ENCODE measurements around the gene IPCEF1. TPM values are rescaled to one million over a fixed set of nuclear protein-coding genes. Genes with fewer than 3 reads are reported as not detected.

Gene IPCEF1
- total and polyA plus RNA-seq, 2 of the 8 experiments (the other 6 are each of a cell fraction or from before 2014, with no cell fraction given), result 0.41 to 0.78 TPM

DNA sequence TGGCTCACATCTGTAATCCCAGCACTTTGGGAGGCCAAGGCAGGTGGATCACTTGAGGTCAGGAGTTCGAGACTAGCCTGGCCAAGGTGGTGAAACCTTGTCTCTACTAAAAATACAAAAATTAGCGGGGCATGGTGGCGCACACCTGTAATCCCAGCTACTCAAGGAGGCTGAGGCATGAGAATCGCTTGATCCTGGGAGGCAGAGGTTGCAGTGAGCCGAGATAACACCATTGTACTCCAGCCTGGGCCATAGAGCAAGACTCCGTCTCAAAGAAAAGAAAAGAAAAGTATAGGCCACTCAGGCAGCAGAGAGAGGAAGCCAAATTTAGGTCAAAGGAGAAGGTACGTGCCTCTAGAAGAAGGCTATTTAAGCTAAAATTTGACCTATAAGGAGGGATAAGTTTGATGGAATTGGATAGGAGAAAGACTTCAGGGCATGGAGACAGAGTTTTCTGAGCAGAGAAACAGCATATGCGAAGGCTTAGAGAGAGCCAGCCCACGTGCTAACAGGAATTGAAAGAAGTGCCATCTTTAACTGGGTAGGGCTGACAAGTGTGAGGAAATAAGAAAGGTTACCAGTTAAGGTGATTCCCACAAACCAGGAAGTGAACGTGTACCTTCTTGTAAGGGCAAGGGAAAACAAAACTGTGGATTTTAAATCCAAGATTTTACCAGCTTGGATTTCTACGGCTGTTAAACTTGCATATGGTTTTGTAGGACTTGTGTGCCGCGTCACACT is 113.8 kb downstream of the IPCEF1 start:
- Histone ChIP-seq H3K4me3 (ENCODE audit: extremely low read depth in 1 of 4, insufficient read depth in 2 of 4, low read depth in 3 of 4, low read length in 4 of 4) (no peak overlapping the region), H2BK12ac (ENCODE audit: low read depth, low read length) (no peak overlapping the region), H3K23me2 (ENCODE audit: low read depth, low read length) (no peaks in the 10 kb centered on the region; the same call in 1 of the 2 replicates), H2BK5ac (ENCODE audit: low read depth, low read length) (no peak overlapping the region), H2AK5ac (ENCODE audit: low read depth, low read length) (no peak overlapping the region), H2BK20ac (ENCODE audit: low read length) (no peak overlapping the region), H4K20me1 (replicated peaks in 1 of 2; ENCODE audit: control insufficient read depth in 1 of 2, insufficient read depth in 2 of 2, low read length in 2 of 2) (no peaks in the 10 kb centered on the region), H2BK15ac (ENCODE audit: low read length) (no peak overlapping the region), H3K4me1 (replicated peaks in 1 of 4; ENCODE audit: control insufficient read depth in 3 of 4, insufficient read depth in 4 of 4, low read length in 3 of 4) (peaks cover 1 to 17% (median 12%) of the 10 kb centered on the region in 4 experiments; a peak in 5 of 7 replicates), H2BK120ac (replicated peaks; ENCODE audit: low read depth, low read length) (no peak overlapping the region), H3K56ac (replicated peaks; ENCODE audit: insufficient read length, low read depth, low read length) (no peak overlapping the region), H4K8ac (ENCODE audit: extremely low read depth, insufficient read depth, low read length) (no peak overlapping the region), H3K79me2 (ENCODE audit: control insufficient read depth in 1 of 2, insufficient read depth in 2 of 2, low read length in 2 of 2) (no peaks in the 10 kb centered on the region), H4K5ac (ENCODE audit: insufficient read length, low read depth, low read length) (no peak overlapping the region), H3K4me2 (ENCODE audit: insufficient read depth in 1 of 2, low read depth in 2 of 2, low read length in 2 of 2) (no peak overlapping the region), H2AFZ (ENCODE audit: low read length) (no peak overlapping the region), H3K4ac (replicated peaks; ENCODE audit: insufficient read length, low read depth, low read length) (no peak overlapping the region), H3K27ac (ENCODE audit: low read depth, low read length) (no peak overlapping the region), H3K18ac (ENCODE audit: extremely low read depth, low read length) (no peak overlapping the region), H3K14ac (ENCODE audit: insufficient read length) (no peak overlapping the region), H4K91ac (replicated peaks; ENCODE audit: insufficient read length, low read length) (no peak overlapping the region), H3K23ac (ENCODE audit: insufficient read length) (no peak overlapping the region), H3K9me3 (ENCODE audit: insufficient read depth in 2 of 2, low read depth in 1 of 2, low read length in 1 of 2) (no peaks in the 10 kb centered on the region), H3K36me3 (ENCODE audit: control insufficient read depth in 2 of 4, insufficient read depth in 4 of 4, low read length in 3 of 4) (no peaks in the 10 kb centered on the region), H3K9ac (replicated peaks in 1 of 4; ENCODE audit: extremely low read depth in 1 of 4, low read depth in 3 of 4, low read length in 3 of 4) (no peak overlapping the region), H3K79me1 (ENCODE audit: low read depth, low read length) (no peaks in the 10 kb centered on the region), H3K27me3 (replicated peaks in 1 of 4; ENCODE audit: control insufficient read depth in 3 of 4, extremely low read depth in 1 of 4, insufficient read depth in 3 of 4, low read length in 3 of 4) (no peaks in the 10 kb centered on the region)
- DNase-seq (ENCODE audit: low read depth in 1 of 2, low spot score in 2 of 2) (no peak), FAIRE-seq (no peak)
- POLR2A ChIA-PET (ENCODE audit: partially characterized antibody), result no interaction called here
- CTCF ChIA-PET (ENCODE audit: partially characterized antibody), result interaction anchor here (1.6 kb wide), 1 partner anchor 1012 kb away, joined by 4 read pairs; no protein-coding TSS in a partner anchor
- TF ChIP-seq NRF1 (IDR thresholded peaks at IDR 0.05; ENCODE audit: low read depth, low read length) (no peak), ATF2 (IDR thresholded peaks at IDR 0.05; ENCODE audit: low read length) (no peak), SAP30 (IDR thresholded peaks at IDR 0.05; ENCODE audit: insufficient read depth, insufficient replicate concordance, low read length) (no peak), CTBP2 (IDR thresholded peaks at IDR 0.05; ENCODE audit: borderline replicate concordance, insufficient read depth, insufficient read length, low read length) (no peak), CBX8 (IDR thresholded peaks at IDR 0.05; ENCODE audit: borderline replicate concordance, low read depth, low read length) (no peak)
- WGBS, 2 experiments (ENCODE audit: extremely low coverage in 1 of 2, insufficient coverage in 1 of 2, insufficient read length in 1 of 2, insufficient replicate concordance in 2 of 2, low coverage in 1 of 2, low lambda C conversion rate in 2 of 2, missing lambda C conversion rate in 1 of 2), result 89% methylated on average over 12 of the region's 13 CpGs; no CpG with 5 or more reads in 1 of the 2 experiments
